HAP-1 (cell line): ENCODE results near the gene GTPBP6.
"Not testable (repeated sequence)": the region's sequence is repeated elsewhere in the genome, so short reads cannot be mapped to it uniquely, and the experiment has no call there.

Experiments used
- DNase-seq, 2 experiments: peaks; one replicate each; pipeline ENCODE4 v3.0.0-alpha.2; 2016 to 2020; ENCODE audit warnings: low spot score in 2 of 2
- H3K27me3 ChIP-seq: fragments of 250-450 bp; sonication (Bioruptor Pico); 2 replicates; pipeline ENCODE4 v1.5.1; 2020; ENCODE audit warnings: low read depth, mild to moderate bottlenecking, moderate library complexity
- H3K36me3 ChIP-seq: fragments of 250-450 bp; sonication (Bioruptor Pico); replicated peaks from 2 replicates; pipeline ENCODE4 v1.5.1; 2020; ENCODE audit warnings: mild to moderate bottlenecking
- H3K4me1 ChIP-seq: fragments of 250-450 bp; sonication (Bioruptor Pico); 2 replicates; pipeline ENCODE4 v1.5.1; 2020; ENCODE audit warnings: mild to moderate bottlenecking
- H3K4me3 ChIP-seq: fragments of 250-450 bp; sonication (Bioruptor Pico); 2 replicates; pipeline ENCODE4 v1.5.1; 2020; ENCODE audit warnings: mild to moderate bottlenecking, moderate library complexity
- H3K9me3 ChIP-seq: fragments of 250-450 bp; sonication (Bioruptor Pico); 2 replicates; pipeline ENCODE4 v1.5.1; 2020; ENCODE audit warnings: mild to moderate bottlenecking, moderate library complexity
- in situ Hi-C: fragments of 300-500 bp; cut with MboI; formaldehyde crosslinking; loops from 3 replicates; pipeline ENCODE4 v1.14.3; 2020; ENCODE audit warnings: low sequenced_read_pairs, inconsistent platforms, mixed read lengths

GTPBP6 gene

GRCh38 chrX:334971-335757 is 16.6 kb upstream of the GTPBP6 start:
- no peak overlapping the region for H3K4me3 ChIP-seq
- H3K9me3 ChIP-seq = no peaks in the 10 kb centered on the region
- peaks cover 17% of the 10 kb centered on the region; the same call in 1 of the 2 replicates for H3K36me3 ChIP-seq
- in situ Hi-C loops = no loop called here
- no peaks in the 10 kb centered on the region for H3K27me3 ChIP-seq
- H3K4me1 ChIP-seq = no peaks in the 10 kb centered on the region
- DNase-seq = no peak

- H3K9me3 ChIP-seq = no peaks in the 10 kb centered on the region
- in situ Hi-C loops = no loop called here
- H3K36me3 ChIP-seq = peaks cover 17% of the 10 kb centered on the region; the same call in 1 of the 2 replicates
- no peak for DNase-seq
- no peaks in the 10 kb centered on the region for H3K27me3 ChIP-seq
- H3K4me3 ChIP-seq = no peak overlapping the region
- no peaks in the 10 kb centered on the region for H3K4me1 ChIP-seq
Observed at GRCh38 chrX:334331-334891, 15.8 kb upstream of the GTPBP6 start.

GRCh38 chrX:333611-334311 is 15.2 kb upstream of the GTPBP6 start:
- Histone ChIP-seq H3K4me3 (no peak overlapping the region), H3K36me3 (peaks cover 14% of the 10 kb centered on the region; the same call in 1 of the 2 replicates), H3K9me3 (no peaks in the 10 kb centered on the region), H3K27me3 (no peaks in the 10 kb centered on the region), H3K4me1 (no peaks in the 10 kb centered on the region)
- no peak for DNase-seq
- in situ Hi-C loops = no loop called here

- DNase-seq = no peak
- in situ Hi-C loops = no loop called here
- no peaks in the 10 kb centered on the region for H3K4me1 ChIP-seq
- no peaks in the 10 kb centered on the region for H3K27me3 ChIP-seq
- no peaks in the 10 kb centered on the region for H3K9me3 ChIP-seq
- no peak overlapping the region for H3K4me3 ChIP-seq
- H3K36me3 ChIP-seq = 0 out of 2 replicates have a peak, but pooled peaks cover 11% of the 10 kb centered on the region
Observed at GRCh38 chrX:332916-333610, 14.5 kb upstream of the GTPBP6 start.

GRCh38 chrX:332496-332860 is 13.9 kb upstream of the GTPBP6 start:
- no peaks in the 10 kb centered on the region for H3K9me3 ChIP-seq
- no peaks in the 10 kb centered on the region for H3K27me3 ChIP-seq
- no peaks in the 10 kb centered on the region for H3K4me1 ChIP-seq
- in situ Hi-C loops = no loop called here
- H3K4me3 ChIP-seq = no peak overlapping the region
- no peak for DNase-seq
- H3K36me3 ChIP-seq = 0 out of 2 replicates have a peak, but pooled peaks cover 5% of the 10 kb centered on the region

GRCh38 chrX:331825-332495 is 13.4 kb upstream of the GTPBP6 start:
- Histone ChIP-seq H3K4me3 (no peak overlapping the region), H3K4me1 (no peaks in the 10 kb centered on the region), H3K27me3 (no peaks in the 10 kb centered on the region), H3K36me3 (0 out of 2 replicates have a peak, but pooled peaks cover 3% of the 10 kb centered on the region), H3K9me3 (no peaks in the 10 kb centered on the region)
- no peak for DNase-seq
- in situ Hi-C loops = no loop called here

- H3K4me3 ChIP-seq = no peak overlapping the region
- DNase-seq = no peak
- in situ Hi-C loops = no loop called here
- 0 out of 2 replicates have a peak, but pooled peaks cover 3% of the 10 kb centered on the region for H3K36me3 ChIP-seq
- no peaks in the 10 kb centered on the region for H3K27me3 ChIP-seq
- no peaks in the 10 kb centered on the region for H3K4me1 ChIP-seq
- H3K9me3 ChIP-seq = no peaks in the 10 kb centered on the region
Observed at GRCh38 chrX:331151-331824, 12.7 kb upstream of the GTPBP6 start.

- H3K4me3 ChIP-seq = no peak overlapping the region
- H3K27me3 ChIP-seq = no peaks in the 10 kb centered on the region
- H3K9me3 ChIP-seq = no peaks in the 10 kb centered on the region
- in situ Hi-C loops = no loop called here
- no peaks in the 10 kb centered on the region for H3K4me1 ChIP-seq
- no peak for DNase-seq
- 0 out of 2 replicates have a peak, but pooled peaks cover 3% of the 10 kb centered on the region for H3K36me3 ChIP-seq
Observed at GRCh38 chrX:330726-331150, 12.1 kb upstream of the GTPBP6 start.

- in situ Hi-C loops, DNase-seq, H3K9me3 ChIP-seq, H3K27me3 ChIP-seq, H3K4me1 ChIP-seq, H3K36me3 ChIP-seq, H3K4me3 ChIP-seq: not testable (repeated sequence)
Observed at GRCh38 chrX:330141-330725, 11.6 kb upstream of the GTPBP6 start.

GRCh38 chrX:329291-329910 is 10.8 kb upstream of the GTPBP6 start:
- in situ Hi-C loops = no loop called here
- no peak for DNase-seq
- Histone ChIP-seq H3K4me1 (no peaks in the 10 kb centered on the region), H3K27me3 (no peaks in the 10 kb centered on the region), H3K36me3 (0 out of 2 replicates have a peak, but pooled peaks cover 3% of the 10 kb centered on the region), H3K9me3 (no peaks in the 10 kb centered on the region), H3K4me3 (no peak overlapping the region)

GRCh38 chrX:327660-328126 is 9.1 kb upstream of the GTPBP6 start:
- H3K36me3 ChIP-seq = no peaks in the 10 kb centered on the region
- H3K9me3 ChIP-seq = no peaks in the 10 kb centered on the region
- H3K27me3 ChIP-seq = no peaks in the 10 kb centered on the region
- H3K4me3 ChIP-seq = no peak overlapping the region
- no peak for DNase-seq
- no peaks in the 10 kb centered on the region for H3K4me1 ChIP-seq
- in situ Hi-C loops = no loop called here

GRCh38 chrX:324664-325063 is 6.1 kb upstream of the GTPBP6 start:
- H3K9me3 ChIP-seq, H3K36me3 ChIP-seq, H3K27me3 ChIP-seq, H3K4me1 ChIP-seq, H3K4me3 ChIP-seq, in situ Hi-C loops: not testable (repeated sequence)
- DNase-seq = peak in 1 of 2 experiments; percentile 11
